Lung (tissue), 12 donors: ENCODE results near the gene SRPK3. TPM values are rescaled to one million over a fixed set of nuclear protein-coding genes. Genes with fewer than 3 reads are reported as not detected.

Experiments
- ATAC-seq: fragments of 200-7000 bp; cut with Tn5 transposase; one replicate; pipeline ENCODE4 v1.9.1; 2020; ENCODE audit warnings: moderate number of reproducible peaks; ENCODE audit not compliant: insufficient read depth, low FRiP score
- DNase-seq, 3 donors: peaks; one replicate each; pipeline ENCODE4 v3.0.0-alpha.2; 2013 to 2017
- H3K27ac ChIP-seq, 2 donors: one replicate each; pipeline ENCODE4 v1.5.1; 2013; ENCODE audit warnings: mild to moderate bottlenecking in 2 of 2, moderate library complexity in 2 of 2, control low read depth in 1 of 2, inconsistent platforms in 1 of 2, low read depth in 1 of 2, low read length in 1 of 2
- H3K27me3 ChIP-seq, 3 donors: one replicate each; pipeline ENCODE4 v1.5.1; 2013; ENCODE audit warnings: low read length in 2 of 3; ENCODE audit not compliant: control insufficient read depth in 3 of 3, insufficient read depth in 3 of 3
- H3K36me3 ChIP-seq, 4 donors: one replicate each; pipeline ENCODE4 v1.5.1; 2013; ENCODE audit warnings: low read length in 4 of 4, mild to moderate bottlenecking in 1 of 4, moderate library complexity in 1 of 4; ENCODE audit not compliant: control insufficient read depth in 4 of 4, insufficient read depth in 4 of 4
- H3K4me1 ChIP-seq, 5 donors: one replicate each; pipeline ENCODE4 v1.5.1; 2013; ENCODE audit warnings: low read length in 5 of 5, mild to moderate bottlenecking in 2 of 5, moderate library complexity in 1 of 5; ENCODE audit not compliant: control insufficient read depth in 5 of 5, insufficient read depth in 5 of 5
- H3K4me3 ChIP-seq: one replicate; pipeline ENCODE4 v1.5.1; 2013; ENCODE audit warnings: mild to moderate bottlenecking, control low read depth, moderate library complexity
- H3K9ac ChIP-seq, 2 donors: one replicate each; pipeline ENCODE4 v1.5.1; 2013; ENCODE audit warnings: low read length in 2 of 2, control low read depth in 1 of 2; ENCODE audit not compliant: insufficient read depth in 1 of 2
- H3K9me3 ChIP-seq, 4 donors: one replicate each; pipeline ENCODE4 v1.5.1; 2013; ENCODE audit warnings: low read length in 3 of 4, mild to moderate bottlenecking in 1 of 4, moderate library complexity in 1 of 4; ENCODE audit not compliant: control insufficient read depth in 4 of 4, insufficient read depth in 3 of 4
- WGBS, 2 donors: extraction: QIAGEN DNeasy Blood & Tissue Kit; methylation state at CpG; one replicate each; pipeline ENCODE4 v1.1.7; 2013; 5-methylcytosine and 5-hydroxymethylcytosine counted together
- polyA plus RNA-seq, 2 donors: library from polyadenylated mRNA; stranded (reverse); fragments of 200-250 nt; gene quantifications; one replicate each; pipeline ENCODE4 v1.2.1, GENCODE V29; 2013
- total RNA-seq, 2 donors: library from RNA; depleted of rRNA in 1 of 2; stranded (reverse); fragments of >200 nt in 1 of 2; gene quantifications; one replicate each; pipeline ENCODE4 v1.2.1, GENCODE V29; 2014 to 2021
- TF ChIP-seq, protein P1 (sequence below): IDR thresholded peaks from 2 replicates; pipeline ENCODE4 v1.5.1; 2012; ENCODE audit warnings: mild to moderate bottlenecking; ENCODE audit errors: control extremely low read depth, extremely low read depth
- donor health status: control.
- donor health status: control.
- donor health status: Bipolar disorder and iron deficiency.
- donor health status: healthy.
- donor health status: DM: yes; HTN: yes; CAD: no.

The SRPK3 gene
- total and polyA plus RNA-seq, 4 donors = 0.04 to 0.23 (median 0.15) TPM

DNA sequence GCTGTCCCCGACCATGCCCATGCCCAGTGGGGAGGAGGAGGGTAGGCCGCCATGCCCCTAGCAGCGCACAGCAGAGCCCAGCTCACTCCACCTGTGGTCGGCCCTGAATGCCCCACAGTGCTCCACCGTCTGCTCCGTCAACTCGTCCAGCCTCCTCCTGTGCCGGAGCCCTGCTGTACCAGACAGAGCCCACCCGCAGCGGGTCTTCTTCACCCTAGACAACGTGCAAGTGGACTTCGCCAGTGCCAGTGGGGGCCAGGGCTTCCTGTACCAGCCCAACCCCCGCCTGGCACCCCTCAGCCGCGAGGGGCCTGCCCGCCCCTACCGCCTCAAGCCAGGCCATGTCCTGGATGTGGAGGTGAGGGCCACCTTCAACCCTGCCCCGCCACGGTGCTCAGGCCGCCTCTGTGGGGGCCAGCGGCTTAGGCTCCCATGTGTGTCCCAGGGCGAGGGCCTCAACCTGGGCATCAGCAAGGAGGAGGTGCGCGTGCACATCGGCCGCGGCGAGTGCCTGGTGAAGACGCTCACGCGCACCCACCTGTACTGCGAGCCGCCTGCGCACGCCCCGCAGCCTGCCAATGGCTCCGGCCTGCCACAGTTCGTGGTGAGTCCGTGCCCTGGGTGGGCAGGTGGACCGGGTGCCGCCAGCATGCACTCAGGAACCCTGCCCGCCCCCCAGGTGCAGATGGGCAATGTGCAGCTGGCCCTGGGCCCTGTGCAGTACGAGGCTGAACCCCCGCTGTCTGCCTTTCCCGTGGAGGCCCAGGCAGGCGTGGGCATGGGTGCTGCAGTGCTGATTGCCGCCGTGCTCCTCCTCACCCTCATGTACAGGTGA, 6.9 kb upstream of the SRPK3 start:
- Histone ChIP-seq H3K4me1 (no peaks in the 10 kb centered on the region), H3K4me3 (no peak overlapping the region), H3K9me3 (peaks cover 0 to 2% (median 0%) of the 10 kb centered on the region in 4 donors), H3K27me3 (no peaks in the 10 kb centered on the region), H3K9ac (no peak overlapping the region), H3K36me3 (no peaks in the 10 kb centered on the region), H3K27ac (no peak overlapping the region)
- 94 to 96% methylated on average over 21 to 48 of the region's 48 CpGs for WGBS, 2 donors
- TF ChIP-seq, protein P1, sequence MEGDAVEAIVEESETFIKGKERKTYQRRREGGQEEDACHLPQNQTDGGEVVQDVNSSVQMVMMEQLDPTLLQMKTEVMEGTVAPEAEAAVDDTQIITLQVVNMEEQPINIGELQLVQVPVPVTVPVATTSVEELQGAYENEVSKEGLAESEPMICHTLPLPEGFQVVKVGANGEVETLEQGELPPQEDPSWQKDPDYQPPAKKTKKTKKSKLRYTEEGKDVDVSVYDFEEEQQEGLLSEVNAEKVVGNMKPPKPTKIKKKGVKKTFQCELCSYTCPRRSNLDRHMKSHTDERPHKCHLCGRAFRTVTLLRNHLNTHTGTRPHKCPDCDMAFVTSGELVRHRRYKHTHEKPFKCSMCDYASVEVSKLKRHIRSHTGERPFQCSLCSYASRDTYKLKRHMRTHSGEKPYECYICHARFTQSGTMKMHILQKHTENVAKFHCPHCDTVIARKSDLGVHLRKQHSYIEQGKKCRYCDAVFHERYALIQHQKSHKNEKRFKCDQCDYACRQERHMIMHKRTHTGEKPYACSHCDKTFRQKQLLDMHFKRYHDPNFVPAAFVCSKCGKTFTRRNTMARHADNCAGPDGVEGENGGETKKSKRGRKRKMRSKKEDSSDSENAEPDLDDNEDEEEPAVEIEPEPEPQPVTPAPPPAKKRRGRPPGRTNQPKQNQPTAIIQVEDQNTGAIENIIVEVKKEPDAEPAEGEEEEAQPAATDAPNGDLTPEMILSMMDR = no peak
- DNase-seq (peak in 1 of 3 donors; percentile 9), ATAC-seq (peak; percentile 14)

DNA sequence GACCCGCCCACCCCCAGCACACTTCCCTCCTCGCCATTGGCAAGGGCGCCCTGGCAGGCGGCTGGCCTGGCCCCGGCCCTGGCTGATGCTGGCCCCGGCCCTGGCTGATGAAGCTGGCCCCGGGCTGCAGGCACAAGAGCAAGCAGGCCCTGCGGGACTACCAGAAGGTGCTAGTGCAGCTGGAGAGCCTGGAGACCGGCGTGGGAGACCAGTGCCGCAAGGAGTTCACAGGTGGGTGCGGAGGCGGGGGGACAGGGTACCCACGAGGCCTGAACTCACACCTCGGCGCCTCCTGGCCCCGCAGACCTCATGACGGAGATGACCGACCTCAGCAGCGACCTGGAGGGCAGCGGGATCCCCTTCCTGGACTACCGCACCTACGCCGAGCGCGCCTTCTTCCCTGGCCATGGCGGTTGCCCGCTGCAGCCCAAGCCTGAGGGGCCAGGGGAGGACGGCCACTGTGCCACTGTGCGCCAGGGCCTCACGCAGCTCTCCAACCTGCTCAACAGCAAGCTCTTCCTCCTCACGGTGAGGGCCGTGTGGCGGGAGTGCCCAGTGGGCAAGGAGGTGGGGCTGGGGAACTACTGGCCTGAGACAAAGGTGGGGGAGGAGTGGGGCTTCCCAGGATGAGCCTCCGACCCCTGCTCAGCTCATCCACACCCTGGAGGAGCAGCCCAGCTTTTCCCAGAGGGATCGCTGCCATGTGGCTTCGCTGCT, 6.1 kb upstream of the SRPK3 start:
- TF ChIP-seq, protein P1 = no peak
- H3K4me3 ChIP-seq = no peak overlapping the region
- H3K27ac ChIP-seq = no peak overlapping the region
- WGBS, 2 donors = 89 to 92% methylated on average over 28 to 37 of the region's 37 CpGs
- H3K27me3 ChIP-seq = no peaks in the 10 kb centered on the region
- H3K9me3 ChIP-seq = peaks cover 0 to 2% (median 0%) of the 10 kb centered on the region in 4 donors
- no peak overlapping the region for H3K9ac ChIP-seq
- DNase-seq (peak in 1 of 3 donors; percentile 11), ATAC-seq (no peak)
- no peaks in the 10 kb centered on the region for H3K36me3 ChIP-seq
- no peaks in the 10 kb centered on the region for H3K4me1 ChIP-seq

DNA sequence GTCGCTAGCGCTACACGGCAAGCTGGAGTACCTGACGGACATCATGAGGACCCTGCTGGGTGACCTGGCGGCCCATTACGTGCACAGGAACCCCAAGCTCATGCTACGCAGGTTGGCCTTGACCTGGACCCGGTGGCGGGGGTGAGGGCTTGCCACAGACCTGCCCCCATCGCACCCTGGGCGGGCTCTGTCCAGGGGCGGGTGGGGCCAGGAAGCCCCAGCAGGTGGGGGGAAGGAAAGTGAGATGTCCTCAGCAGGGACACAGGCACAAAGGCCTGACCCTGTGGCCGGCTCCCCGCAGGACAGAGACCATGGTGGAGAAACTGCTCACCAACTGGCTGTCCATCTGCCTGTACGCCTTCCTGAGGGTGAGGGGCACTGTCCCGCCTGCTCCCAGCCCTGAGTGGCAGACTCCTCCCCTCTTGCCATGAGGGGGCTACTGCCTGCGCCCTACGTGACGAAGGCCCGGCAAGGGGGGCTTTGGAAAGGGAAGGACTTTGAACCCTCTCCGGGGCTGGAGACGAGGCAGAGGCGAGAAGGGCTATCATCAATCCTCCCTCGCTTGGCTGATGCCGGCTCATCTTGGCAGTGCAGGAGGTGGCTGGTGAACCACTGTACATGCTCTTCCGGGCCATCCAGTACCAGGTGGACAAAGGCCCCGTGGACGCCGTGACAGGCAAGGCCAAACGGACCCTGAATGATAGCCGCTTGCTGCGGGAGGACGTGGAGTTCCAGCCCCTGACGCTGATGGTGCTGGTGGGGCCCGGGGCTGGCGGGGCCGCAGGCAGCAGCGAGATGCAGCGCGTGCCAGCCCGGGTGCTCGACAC, 5.3 kb upstream of the SRPK3 start:
- H3K9ac ChIP-seq = no peak overlapping the region
- no peak overlapping the region for H3K4me3 ChIP-seq
- 92 to 96% methylated on average over 14 to 42 of the region's 42 CpGs for WGBS, 2 donors
- H3K27ac ChIP-seq = no peak overlapping the region
- H3K9me3 ChIP-seq = peaks cover 0 to 2% (median 0%) of the 10 kb centered on the region in 4 donors
- peaks cover 0 to 2% (median 0%) of the 10 kb centered on the region in 5 donors for H3K4me1 ChIP-seq
- no peaks in the 10 kb centered on the region for H3K36me3 ChIP-seq
- DNase-seq (peak in 1 of 3 donors; percentile 10), ATAC-seq (no peak)
- H3K27me3 ChIP-seq = no peaks in the 10 kb centered on the region
- TF ChIP-seq, protein P1 = no peak
